ENCODE results near the gene NUMB. TPM values are rescaled to one million over a fixed set of nuclear protein-coding genes. Genes with fewer than 3 reads are reported as not detected.

NUMB gene
- polyA plus RNA-seq, 1 donor from 2014 or later = 11.5 TPM

DNA sequence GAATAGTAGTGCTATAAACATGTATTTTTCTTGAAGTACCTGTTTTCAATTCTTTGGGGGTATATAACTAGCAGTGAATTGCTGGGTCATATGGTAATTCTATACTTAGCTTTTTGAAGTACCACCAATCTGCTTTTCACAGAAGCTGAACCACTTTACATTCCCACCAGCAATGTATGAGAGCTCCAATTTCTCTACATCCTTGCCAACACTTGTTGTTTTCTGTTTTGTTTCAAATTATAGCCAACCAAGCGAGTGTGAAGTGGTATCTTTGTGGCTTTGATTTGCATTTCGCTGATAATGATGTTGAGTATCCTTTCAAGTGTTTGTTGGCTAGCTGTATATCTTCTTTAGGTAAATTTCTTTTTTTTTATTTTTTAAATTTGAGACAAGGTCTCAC is 125.3 kb downstream of the NUMB start:
- H3F3A ChIP-seq (ENCODE audit: insufficient read depth, low read length, poor library complexity, severe bottlenecking) = no peaks in the 10 kb centered on the region
- no peaks in the 10 kb centered on the region for H3K36me3 ChIP-seq (ENCODE audit: insufficient read depth, low read length)
- H2AFZ ChIP-seq (ENCODE audit: low read depth, low read length) = no peak overlapping the region
- no peak overlapping the region for H3K4me3 ChIP-seq (ENCODE audit: low read length)
- H3K9me2 ChIP-seq (ENCODE audit: insufficient read depth, low read length) = no peaks in the 10 kb centered on the region
- no peak overlapping the region for H3K9ac ChIP-seq (ENCODE audit: low read length)
- TF ChIP-seq, protein P1, sequence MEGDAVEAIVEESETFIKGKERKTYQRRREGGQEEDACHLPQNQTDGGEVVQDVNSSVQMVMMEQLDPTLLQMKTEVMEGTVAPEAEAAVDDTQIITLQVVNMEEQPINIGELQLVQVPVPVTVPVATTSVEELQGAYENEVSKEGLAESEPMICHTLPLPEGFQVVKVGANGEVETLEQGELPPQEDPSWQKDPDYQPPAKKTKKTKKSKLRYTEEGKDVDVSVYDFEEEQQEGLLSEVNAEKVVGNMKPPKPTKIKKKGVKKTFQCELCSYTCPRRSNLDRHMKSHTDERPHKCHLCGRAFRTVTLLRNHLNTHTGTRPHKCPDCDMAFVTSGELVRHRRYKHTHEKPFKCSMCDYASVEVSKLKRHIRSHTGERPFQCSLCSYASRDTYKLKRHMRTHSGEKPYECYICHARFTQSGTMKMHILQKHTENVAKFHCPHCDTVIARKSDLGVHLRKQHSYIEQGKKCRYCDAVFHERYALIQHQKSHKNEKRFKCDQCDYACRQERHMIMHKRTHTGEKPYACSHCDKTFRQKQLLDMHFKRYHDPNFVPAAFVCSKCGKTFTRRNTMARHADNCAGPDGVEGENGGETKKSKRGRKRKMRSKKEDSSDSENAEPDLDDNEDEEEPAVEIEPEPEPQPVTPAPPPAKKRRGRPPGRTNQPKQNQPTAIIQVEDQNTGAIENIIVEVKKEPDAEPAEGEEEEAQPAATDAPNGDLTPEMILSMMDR (IDR thresholded peaks at IDR 0.05; ENCODE audit: poor library complexity, severe bottlenecking) = no peak
- no peak for TF ChIP-seq SMC3 (conservative IDR thresholded peaks at IDR 0.05; ENCODE audit: poor library complexity)
- TF ChIP-seq EP300 (conservative IDR thresholded peaks at IDR 0.05; ENCODE audit: poor library complexity, severe bottlenecking) = no peak
- TF ChIP-seq TAF1 (IDR thresholded peaks at IDR 0.05; ENCODE audit: low read depth) = no peak
- TF ChIP-seq EZH2 (IDR thresholded peaks at IDR 0.05; ENCODE audit: borderline replicate concordance, insufficient read depth, low read length, poor library complexity, severe bottlenecking) = no peak
- no peak for TF ChIP-seq MXI1 (conservative IDR thresholded peaks at IDR 0.05; ENCODE audit: poor library complexity, severe bottlenecking)
- no peak for TF ChIP-seq POLR2AphosphoS5 (IDR thresholded peaks at IDR 0.05)
- no peak for TF ChIP-seq RAD21 (conservative IDR thresholded peaks at IDR 0.05)
- TF ChIP-seq, protein P2, sequence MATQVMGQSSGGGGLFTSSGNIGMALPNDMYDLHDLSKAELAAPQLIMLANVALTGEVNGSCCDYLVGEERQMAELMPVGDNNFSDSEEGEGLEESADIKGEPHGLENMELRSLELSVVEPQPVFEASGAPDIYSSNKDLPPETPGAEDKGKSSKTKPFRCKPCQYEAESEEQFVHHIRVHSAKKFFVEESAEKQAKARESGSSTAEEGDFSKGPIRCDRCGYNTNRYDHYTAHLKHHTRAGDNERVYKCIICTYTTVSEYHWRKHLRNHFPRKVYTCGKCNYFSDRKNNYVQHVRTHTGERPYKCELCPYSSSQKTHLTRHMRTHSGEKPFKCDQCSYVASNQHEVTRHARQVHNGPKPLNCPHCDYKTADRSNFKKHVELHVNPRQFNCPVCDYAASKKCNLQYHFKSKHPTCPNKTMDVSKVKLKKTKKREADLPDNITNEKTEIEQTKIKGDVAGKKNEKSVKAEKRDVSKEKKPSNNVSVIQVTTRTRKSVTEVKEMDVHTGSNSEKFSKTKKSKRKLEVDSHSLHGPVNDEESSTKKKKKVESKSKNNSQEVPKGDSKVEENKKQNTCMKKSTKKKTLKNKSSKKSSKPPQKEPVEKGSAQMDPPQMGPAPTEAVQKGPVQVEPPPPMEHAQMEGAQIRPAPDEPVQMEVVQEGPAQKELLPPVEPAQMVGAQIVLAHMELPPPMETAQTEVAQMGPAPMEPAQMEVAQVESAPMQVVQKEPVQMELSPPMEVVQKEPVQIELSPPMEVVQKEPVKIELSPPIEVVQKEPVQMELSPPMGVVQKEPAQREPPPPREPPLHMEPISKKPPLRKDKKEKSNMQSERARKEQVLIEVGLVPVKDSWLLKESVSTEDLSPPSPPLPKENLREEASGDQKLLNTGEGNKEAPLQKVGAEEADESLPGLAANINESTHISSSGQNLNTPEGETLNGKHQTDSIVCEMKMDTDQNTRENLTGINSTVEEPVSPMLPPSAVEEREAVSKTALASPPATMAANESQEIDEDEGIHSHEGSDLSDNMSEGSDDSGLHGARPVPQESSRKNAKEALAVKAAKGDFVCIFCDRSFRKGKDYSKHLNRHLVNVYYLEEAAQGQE (IDR thresholded peaks at IDR 0.05; ENCODE audit: borderline replicate concordance) = no peak
- H3K27me3 ChIP-seq (ENCODE audit: insufficient read depth, low read depth, low read length) = no peaks in the 10 kb centered on the region
- H3K9me3 ChIP-seq (ENCODE audit: low read length) = no peaks in the 10 kb centered on the region
- H3K79me2 ChIP-seq (replicated peaks; ENCODE audit: insufficient read depth, low read length) = no peaks in the 10 kb centered on the region
- H4K20me1 ChIP-seq (ENCODE audit: insufficient read depth) = no peaks in the 10 kb centered on the region
- no peak overlapping the region for H3K4me2 ChIP-seq (ENCODE audit: low read length)
- no peak overlapping the region for H3K27ac ChIP-seq (ENCODE audit: low read length)

DNA sequence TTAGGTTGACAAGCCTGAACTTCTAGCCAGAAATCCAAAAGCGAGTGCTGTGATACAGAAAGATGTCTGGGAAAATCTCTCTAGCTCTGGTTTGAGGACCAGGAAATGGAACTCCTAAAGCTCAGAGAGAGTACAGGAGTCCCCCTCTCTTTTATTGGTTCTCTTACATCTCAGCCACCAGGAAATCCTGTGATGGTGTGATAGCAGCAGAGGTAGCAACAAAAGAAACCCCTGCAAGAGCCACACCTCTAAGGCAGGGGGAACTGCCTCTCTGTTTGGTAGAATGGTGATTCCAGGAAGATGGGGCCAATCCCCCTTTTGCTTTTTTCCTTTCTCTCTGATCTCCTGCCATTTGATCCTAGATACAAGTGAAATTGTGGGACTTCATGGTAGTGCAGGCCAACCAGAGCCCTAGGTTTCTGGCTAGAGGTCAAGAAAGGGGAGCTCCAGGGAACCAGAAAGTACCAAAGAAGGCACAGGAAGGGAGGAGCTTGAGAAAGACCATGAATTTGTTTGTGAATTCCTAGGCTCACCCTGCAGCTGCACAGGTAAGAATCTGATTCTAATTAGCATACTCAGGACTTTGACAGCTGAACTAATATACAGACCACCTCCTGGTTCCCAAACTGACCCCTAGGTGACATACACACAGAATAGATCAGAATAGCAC is 132.6 kb downstream of the NUMB start:
- H3K79me2 ChIP-seq (replicated peaks; ENCODE audit: insufficient read depth, low read length) = no peaks in the 10 kb centered on the region
- no peaks in the 10 kb centered on the region for H3K9me2 ChIP-seq (ENCODE audit: insufficient read depth, low read length)
- no peak overlapping the region for H3K27ac ChIP-seq (ENCODE audit: low read length)
- no peaks in the 10 kb centered on the region for H4K20me1 ChIP-seq (ENCODE audit: insufficient read depth)
- no peak overlapping the region for H2AFZ ChIP-seq (ENCODE audit: low read depth, low read length)
- H3K9me3 ChIP-seq (ENCODE audit: low read length) = no peaks in the 10 kb centered on the region
- H3F3A ChIP-seq (ENCODE audit: insufficient read depth, low read length, poor library complexity, severe bottlenecking) = no peaks in the 10 kb centered on the region
- H3K9ac ChIP-seq (ENCODE audit: low read length) = no peak overlapping the region
- no peak overlapping the region for H3K4me3 ChIP-seq (ENCODE audit: low read length)
- no peaks in the 10 kb centered on the region for H3K27me3 ChIP-seq (ENCODE audit: insufficient read depth, low read depth, low read length)
- no peak overlapping the region for H3K4me2 ChIP-seq (ENCODE audit: low read length)
- TF ChIP-seq TAF1 (IDR thresholded peaks at IDR 0.05; ENCODE audit: low read depth) (no peak), EP300 (conservative IDR thresholded peaks at IDR 0.05; ENCODE audit: poor library complexity, severe bottlenecking) (no peak), EZH2 (IDR thresholded peaks at IDR 0.05; ENCODE audit: borderline replicate concordance, insufficient read depth, low read length, poor library complexity, severe bottlenecking) (no peak)
- TF ChIP-seq, protein P1 (IDR thresholded peaks at IDR 0.05; ENCODE audit: poor library complexity, severe bottlenecking) = no peak
- H3K36me3 ChIP-seq (ENCODE audit: insufficient read depth, low read length) = no peaks in the 10 kb centered on the region
